Panc1 (cell line): ENCODE results near the gene NEUROG1.

Source experiments
- SIN3A ChIP-seq: IDR thresholded peaks from 2 replicates; pipeline ENCODE4 v1.6.1; 2012; ENCODE audit warnings: low read depth, mild to moderate bottlenecking, low read length, moderate library complexity, borderline replicate concordance; ENCODE audit not compliant: insufficient read depth
- TF ChIP-seq, protein P1 (sequence below): fragments of 450-650 bp; IDR thresholded peaks from 2 replicates; pipeline ENCODE4 v1.5.1; 2017; ENCODE audit warnings: mild to moderate bottlenecking
- TF ChIP-seq, protein P2 (sequence below), 2 experiments: IDR thresholded peaks; 2 replicates each; pipeline ENCODE4 v1.6.1; 2011 to 2012; ENCODE audit warnings: low read depth in 2 of 2, control low read depth in 1 of 2, low read length in 1 of 2, mild to moderate bottlenecking in 1 of 2, moderate library complexity in 1 of 2; ENCODE audit not compliant: insufficient read depth in 1 of 2

DNA sequence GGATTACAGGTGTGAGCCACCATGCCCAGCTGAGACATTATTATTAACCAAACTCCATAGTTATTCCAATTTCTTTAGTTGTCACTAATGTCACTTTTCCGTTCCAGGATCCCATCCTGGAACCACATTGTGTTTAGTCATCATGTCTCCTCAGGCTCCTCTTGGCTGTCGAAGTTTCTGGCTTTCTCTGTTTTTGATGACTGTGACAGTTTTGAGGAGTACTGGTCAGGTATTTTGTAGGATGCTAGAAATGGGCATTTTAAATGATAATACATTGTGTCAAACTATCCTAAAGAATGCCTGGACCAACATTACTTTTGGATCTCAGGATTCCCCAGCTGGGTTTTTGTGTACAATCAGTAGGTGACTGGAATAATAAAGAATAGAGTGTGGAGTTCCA is 19.8 kb upstream of the NEUROG1 start:
- TF ChIP-seq, protein P1, sequence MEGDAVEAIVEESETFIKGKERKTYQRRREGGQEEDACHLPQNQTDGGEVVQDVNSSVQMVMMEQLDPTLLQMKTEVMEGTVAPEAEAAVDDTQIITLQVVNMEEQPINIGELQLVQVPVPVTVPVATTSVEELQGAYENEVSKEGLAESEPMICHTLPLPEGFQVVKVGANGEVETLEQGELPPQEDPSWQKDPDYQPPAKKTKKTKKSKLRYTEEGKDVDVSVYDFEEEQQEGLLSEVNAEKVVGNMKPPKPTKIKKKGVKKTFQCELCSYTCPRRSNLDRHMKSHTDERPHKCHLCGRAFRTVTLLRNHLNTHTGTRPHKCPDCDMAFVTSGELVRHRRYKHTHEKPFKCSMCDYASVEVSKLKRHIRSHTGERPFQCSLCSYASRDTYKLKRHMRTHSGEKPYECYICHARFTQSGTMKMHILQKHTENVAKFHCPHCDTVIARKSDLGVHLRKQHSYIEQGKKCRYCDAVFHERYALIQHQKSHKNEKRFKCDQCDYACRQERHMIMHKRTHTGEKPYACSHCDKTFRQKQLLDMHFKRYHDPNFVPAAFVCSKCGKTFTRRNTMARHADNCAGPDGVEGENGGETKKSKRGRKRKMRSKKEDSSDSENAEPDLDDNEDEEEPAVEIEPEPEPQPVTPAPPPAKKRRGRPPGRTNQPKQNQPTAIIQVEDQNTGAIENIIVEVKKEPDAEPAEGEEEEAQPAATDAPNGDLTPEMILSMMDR, result no peak
- TF ChIP-seq, protein P2, sequence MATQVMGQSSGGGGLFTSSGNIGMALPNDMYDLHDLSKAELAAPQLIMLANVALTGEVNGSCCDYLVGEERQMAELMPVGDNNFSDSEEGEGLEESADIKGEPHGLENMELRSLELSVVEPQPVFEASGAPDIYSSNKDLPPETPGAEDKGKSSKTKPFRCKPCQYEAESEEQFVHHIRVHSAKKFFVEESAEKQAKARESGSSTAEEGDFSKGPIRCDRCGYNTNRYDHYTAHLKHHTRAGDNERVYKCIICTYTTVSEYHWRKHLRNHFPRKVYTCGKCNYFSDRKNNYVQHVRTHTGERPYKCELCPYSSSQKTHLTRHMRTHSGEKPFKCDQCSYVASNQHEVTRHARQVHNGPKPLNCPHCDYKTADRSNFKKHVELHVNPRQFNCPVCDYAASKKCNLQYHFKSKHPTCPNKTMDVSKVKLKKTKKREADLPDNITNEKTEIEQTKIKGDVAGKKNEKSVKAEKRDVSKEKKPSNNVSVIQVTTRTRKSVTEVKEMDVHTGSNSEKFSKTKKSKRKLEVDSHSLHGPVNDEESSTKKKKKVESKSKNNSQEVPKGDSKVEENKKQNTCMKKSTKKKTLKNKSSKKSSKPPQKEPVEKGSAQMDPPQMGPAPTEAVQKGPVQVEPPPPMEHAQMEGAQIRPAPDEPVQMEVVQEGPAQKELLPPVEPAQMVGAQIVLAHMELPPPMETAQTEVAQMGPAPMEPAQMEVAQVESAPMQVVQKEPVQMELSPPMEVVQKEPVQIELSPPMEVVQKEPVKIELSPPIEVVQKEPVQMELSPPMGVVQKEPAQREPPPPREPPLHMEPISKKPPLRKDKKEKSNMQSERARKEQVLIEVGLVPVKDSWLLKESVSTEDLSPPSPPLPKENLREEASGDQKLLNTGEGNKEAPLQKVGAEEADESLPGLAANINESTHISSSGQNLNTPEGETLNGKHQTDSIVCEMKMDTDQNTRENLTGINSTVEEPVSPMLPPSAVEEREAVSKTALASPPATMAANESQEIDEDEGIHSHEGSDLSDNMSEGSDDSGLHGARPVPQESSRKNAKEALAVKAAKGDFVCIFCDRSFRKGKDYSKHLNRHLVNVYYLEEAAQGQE (IDR thresholded peaks at IDR 0.05; ENCODE audit: insufficient read depth in 1 of 2, low read depth in 2 of 2, low read length in 1 of 2), result no peak
- TF ChIP-seq SIN3A, result no peak
